ENCODE measurements around the gene AGAP5. TPM values are rescaled to one million over a fixed set of nuclear protein-coding genes. Genes with fewer than 3 reads are reported as not detected.
"Not testable (repeated sequence)": the region's sequence is repeated elsewhere in the genome, so short reads cannot be mapped to it uniquely, and the experiment has no call there.

The AGAP5 gene
- total RNA-seq, 6 donors from 2014 or later: 6.6 to 25.1 (median 8.7) TPM

DNA sequence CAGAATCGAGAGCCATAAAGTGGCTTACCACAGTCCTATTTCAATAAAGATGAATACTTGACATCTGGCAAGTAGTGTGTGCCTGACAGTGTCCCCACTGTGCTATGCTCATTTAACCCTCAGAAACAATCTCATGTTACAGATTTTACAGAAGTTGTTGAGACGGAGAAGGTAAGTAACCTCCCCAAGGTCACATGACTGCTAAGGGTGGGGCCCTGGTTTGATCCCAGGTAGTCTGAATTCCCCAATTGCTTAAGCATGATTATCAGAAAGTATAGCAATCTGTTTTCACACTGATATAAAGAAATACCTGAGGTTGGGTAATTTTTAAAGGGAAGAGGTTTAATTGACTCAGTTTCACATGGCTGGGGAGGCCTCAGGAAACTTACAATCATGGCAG lies 910 bp upstream of the AGAP5 start:
- H3K36me3 ChIP-seq: peaks cover 0 to 13% (median 0%) of the 10 kb centered on the region in 4 donors
- WGBS, 2 donors: 79 to 86% methylated on average over 2 of the region's 2 CpGs
- not testable (repeated sequence) for H3K27me3 ChIP-seq; ATAC-seq (ENCODE audit: low FRiP score in 2 of 2); H3K4me1 ChIP-seq; H3K27ac ChIP-seq; H3K9me3 ChIP-seq; H3K4me3 ChIP-seq; DNase-seq

GRCh38 chr10:73695302-73695701 lies 2.6 kb downstream of the AGAP5 start:
- not testable (repeated sequence) for ATAC-seq (ENCODE audit: low FRiP score in 2 of 2); H3K4me3 ChIP-seq

DNA sequence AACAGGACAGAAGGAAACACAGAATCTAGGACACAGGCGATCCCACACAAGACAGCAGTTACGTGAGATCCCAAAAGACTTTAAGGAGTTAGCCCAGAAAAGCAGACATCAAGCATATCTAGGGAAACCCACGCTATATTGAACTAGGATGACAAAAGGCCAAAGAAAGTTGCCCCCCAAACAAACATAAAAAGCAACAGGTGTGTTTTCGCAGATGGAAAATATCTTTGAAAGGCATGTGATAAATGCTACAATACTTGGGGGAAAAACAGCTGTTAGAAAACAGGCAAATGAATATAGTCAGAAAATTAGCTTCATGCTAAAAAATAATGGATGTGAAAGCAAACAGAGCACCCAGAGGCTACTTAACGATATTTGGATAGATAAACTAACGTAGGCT lies 7.2 kb downstream of the AGAP5 start:
- not testable (repeated sequence) for ATAC-seq (ENCODE audit: low FRiP score in 2 of 2); H3K36me3 ChIP-seq; H3K9me3 ChIP-seq; H3K4me3 ChIP-seq; H3K27ac ChIP-seq; H3K4me1 ChIP-seq; DNase-seq; H3K27me3 ChIP-seq
- WGBS, 2 donors: 95 to 97% methylated on average over 6 of the region's 6 CpGs

More at GRCh38 chr10:73695302-73695701, 2.6 kb downstream of the AGAP5 start:
- not testable (repeated sequence) for DNase-seq, H3K36me3 ChIP-seq, H3K4me1 ChIP-seq, H3K9me3 ChIP-seq, H3K27ac ChIP-seq, H3K27me3 ChIP-seq

DNA sequence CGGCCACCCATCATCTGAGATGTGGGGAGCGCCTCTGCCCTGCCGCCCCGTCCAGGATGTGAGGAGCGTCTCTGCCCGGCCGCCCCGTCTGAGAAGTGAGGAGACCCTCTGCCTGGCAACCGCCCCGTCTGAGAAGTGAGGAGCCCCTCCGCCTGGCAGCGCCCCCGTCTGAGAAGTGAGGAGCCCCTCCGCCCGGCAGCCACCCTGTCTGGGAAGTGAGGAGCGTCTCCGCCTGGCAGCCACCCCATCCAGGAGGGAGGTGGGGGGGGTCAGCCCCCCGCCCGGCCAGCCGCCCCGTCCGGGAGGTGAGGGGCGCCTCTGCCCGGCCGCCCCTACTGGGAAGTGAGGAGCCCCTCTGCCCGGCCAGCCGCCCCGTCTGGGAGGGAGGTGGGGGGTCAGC lies 8.3 kb downstream of the AGAP5 start:
- WGBS, 2 donors: 100% methylated on average over 2 of the region's 28 CpGs; no CpG with 5 or more reads in 1 of the 2 donors
- ATAC-seq (ENCODE audit: low FRiP score in 2 of 2): not testable (repeated sequence)

GRCh38 chr10:73687641-73688040 lies 10.3 kb downstream of the AGAP5 start:
- DNase-seq; H3K9me3 ChIP-seq; H3K4me1 ChIP-seq; H3K27ac ChIP-seq; H3K27me3 ChIP-seq; H3K36me3 ChIP-seq; H3K4me3 ChIP-seq; ATAC-seq (ENCODE audit: low FRiP score in 2 of 2): not testable (repeated sequence)
- 83 to 96% methylated on average over 1 of the region's 1 CpG for WGBS, 2 donors

More for the DNA sequence above, 8.3 kb downstream of the AGAP5 start:
- H3K9me3 ChIP-seq, H3K27me3 ChIP-seq, H3K4me1 ChIP-seq, H3K36me3 ChIP-seq, H3K27ac ChIP-seq, H3K4me3 ChIP-seq: not testable (repeated sequence)
- peak in 1 of 2 donors; percentile 56 for DNase-seq

DNA sequence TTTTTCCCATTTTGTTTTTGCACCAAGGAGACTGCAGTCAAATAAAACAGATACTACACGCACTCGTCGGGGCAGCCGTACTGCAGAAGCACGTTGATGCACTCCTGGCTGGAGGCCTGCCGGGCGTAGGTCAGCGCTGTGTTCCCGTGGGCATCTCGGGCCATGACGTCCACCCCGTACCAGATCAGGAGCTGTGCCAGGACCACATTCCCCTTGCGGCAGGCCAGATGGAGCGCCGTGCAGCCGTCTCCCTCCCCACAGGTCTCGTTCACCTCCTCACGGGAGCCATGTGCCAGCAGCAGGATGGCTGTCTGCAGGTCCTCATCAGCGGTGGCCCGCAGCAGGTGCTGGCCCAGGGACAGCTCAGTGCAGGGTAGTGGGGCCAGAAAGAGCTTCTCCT lies 23.4 kb downstream of the AGAP5 start:
- not testable (repeated sequence) for H3K27me3 ChIP-seq; ATAC-seq (ENCODE audit: low FRiP score in 2 of 2); DNase-seq; H3K4me3 ChIP-seq; H3K36me3 ChIP-seq; H3K9me3 ChIP-seq; H3K27ac ChIP-seq; H3K4me1 ChIP-seq
- no CpG with 5 or more reads among the region's 20 CpGs for WGBS, 2 donors

DNA sequence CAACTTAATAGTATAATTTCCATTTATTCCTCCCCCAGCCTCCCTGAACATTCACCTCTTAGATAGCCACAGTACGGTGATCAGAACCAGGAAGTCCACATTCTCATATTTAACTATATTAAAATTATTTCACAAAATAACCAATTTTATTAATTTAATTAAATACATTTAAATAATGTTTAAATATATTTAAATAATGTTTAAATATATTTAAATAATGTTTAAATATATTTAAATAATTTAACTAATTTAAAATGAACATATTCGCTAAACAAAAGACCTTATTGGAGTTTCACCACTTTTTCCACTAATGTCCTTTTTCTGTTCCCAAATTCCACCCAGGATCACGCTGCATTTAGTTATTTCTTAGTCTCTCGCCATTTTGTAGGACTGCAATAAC lies 29.5 kb downstream of the AGAP5 start:
- WGBS, 2 donors: 85 to 89% methylated on average over 4 of the region's 4 CpGs
- not testable (repeated sequence) for ATAC-seq (ENCODE audit: low FRiP score in 2 of 2); H3K36me3 ChIP-seq; H3K9me3 ChIP-seq; H3K27me3 ChIP-seq; H3K27ac ChIP-seq; H3K4me3 ChIP-seq; DNase-seq; H3K4me1 ChIP-seq

GRCh38 chr10:73666153-73666809 lies 31.6 kb downstream of the AGAP5 start:
- not testable (repeated sequence) for H3K27me3 ChIP-seq; H3K27ac ChIP-seq; H3K4me3 ChIP-seq; H3K9me3 ChIP-seq; DNase-seq; ATAC-seq (ENCODE audit: low FRiP score in 2 of 2); H3K4me1 ChIP-seq; H3K36me3 ChIP-seq
- WGBS, 2 donors: 51 to 64% methylated on average over 3 to 5 of the region's 5 CpGs

DNA sequence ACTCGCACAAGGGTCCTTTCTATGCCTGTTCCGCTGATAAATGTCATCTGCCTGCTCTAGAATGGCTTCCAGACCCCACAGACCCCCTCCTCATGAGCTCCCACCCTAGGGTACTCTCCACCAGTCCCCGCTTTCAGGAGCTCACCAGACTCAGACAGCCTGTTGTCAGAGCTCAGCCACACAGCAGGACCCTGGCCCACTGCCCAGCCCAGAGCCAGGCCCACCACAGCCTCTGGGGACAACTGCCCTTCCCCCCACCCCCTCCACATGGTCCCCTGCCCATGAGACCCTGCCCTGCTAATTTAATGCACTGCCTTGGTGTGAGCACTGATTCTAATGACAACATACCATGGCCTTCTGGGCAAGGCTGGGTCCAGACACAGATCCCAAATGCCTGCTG lies 32.3 kb downstream of the AGAP5 start:
- 87 to 95% methylated on average over 2 to 3 of the region's 3 CpGs for WGBS, 2 donors
- peak in 1 of 2 donors; percentile 62 for DNase-seq

GRCh38 chr10:73664156-73665040 lies 33.5 kb downstream of the AGAP5 start:
- not testable (repeated sequence) for ATAC-seq (ENCODE audit: low FRiP score in 2 of 2); H3K4me1 ChIP-seq; H3K4me3 ChIP-seq; H3K36me3 ChIP-seq; H3K9me3 ChIP-seq; H3K27ac ChIP-seq; H3K27me3 ChIP-seq
- 82 to 88% methylated on average over 5 to 12 of the region's 13 CpGs for WGBS, 2 donors
- peak in 1 of 2 donors; percentile 29 for DNase-seq

More for the DNA sequence above, 32.3 kb downstream of the AGAP5 start:
- H3K4me3 ChIP-seq; ATAC-seq (ENCODE audit: low FRiP score in 2 of 2); H3K36me3 ChIP-seq; H3K9me3 ChIP-seq; H3K4me1 ChIP-seq; H3K27ac ChIP-seq; H3K27me3 ChIP-seq: not testable (repeated sequence)

GRCh38 chr10:73663621-73664020 lies 34.3 kb downstream of the AGAP5 start:
- DNase-seq: peak in 1 of 2 donors; percentile 54
- not testable (repeated sequence) for H3K36me3 ChIP-seq; ATAC-seq (ENCODE audit: low FRiP score in 2 of 2); H3K27ac ChIP-seq; H3K4me3 ChIP-seq; H3K4me1 ChIP-seq; H3K27me3 ChIP-seq; H3K9me3 ChIP-seq
- WGBS, 2 donors: 77 to 100% methylated on average over 1 to 10 of the region's 10 CpGs

DNA sequence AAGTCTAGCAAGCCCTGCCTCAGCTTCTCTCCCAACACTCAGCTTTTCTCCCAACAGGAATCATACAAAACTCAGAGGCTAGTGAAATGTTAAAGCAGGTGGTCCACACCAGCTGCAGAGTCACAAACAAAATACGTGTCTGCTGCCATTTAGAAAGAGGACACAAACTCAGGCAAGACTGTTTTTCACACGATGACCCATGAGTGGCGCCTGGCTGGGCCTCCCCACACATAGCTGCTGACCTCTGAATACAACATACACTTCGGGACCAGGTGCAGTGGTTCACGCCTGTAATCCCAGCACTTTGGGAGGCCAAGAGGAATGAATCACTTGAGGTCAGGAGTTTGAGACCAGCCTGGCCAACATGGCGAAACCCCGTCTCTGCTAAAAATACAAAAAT lies 35.2 kb downstream of the AGAP5 start:
- not testable (repeated sequence) for H3K4me1 ChIP-seq; H3K36me3 ChIP-seq; H3K27me3 ChIP-seq; H3K27ac ChIP-seq; H3K9me3 ChIP-seq; H3K4me3 ChIP-seq; ATAC-seq (ENCODE audit: low FRiP score in 2 of 2); DNase-seq
- WGBS, 2 donors: 79 to 87% methylated on average over 7 of the region's 7 CpGs

All from upper lobe of left lung (tissue), 6 donors.